Measurements from ENCODE around the gene GOSR1. TPM values are rescaled to one million over a fixed set of nuclear protein-coding genes. Genes with fewer than 3 reads are reported as not detected.
A peak's percentile ranks its signal among the peaks of the same experiment; 100 is the strongest.
"Not testable (repeated sequence)": the region's sequence is repeated elsewhere in the genome, so short reads cannot be mapped to it uniquely, and the experiment has no call there.

Gene GOSR1
- total RNA-seq, 6 experiments from 2014 or later = 20.0 to 33.7 (median 27.1) TPM

- DNase-seq (no peak), ATAC-seq (peak in 1 of 4 donors; percentile 23)
- TF ChIP-seq POLR2A (IDR thresholded peaks at IDR 0.05) = no peak
- TF ChIP-seq, protein P1, sequence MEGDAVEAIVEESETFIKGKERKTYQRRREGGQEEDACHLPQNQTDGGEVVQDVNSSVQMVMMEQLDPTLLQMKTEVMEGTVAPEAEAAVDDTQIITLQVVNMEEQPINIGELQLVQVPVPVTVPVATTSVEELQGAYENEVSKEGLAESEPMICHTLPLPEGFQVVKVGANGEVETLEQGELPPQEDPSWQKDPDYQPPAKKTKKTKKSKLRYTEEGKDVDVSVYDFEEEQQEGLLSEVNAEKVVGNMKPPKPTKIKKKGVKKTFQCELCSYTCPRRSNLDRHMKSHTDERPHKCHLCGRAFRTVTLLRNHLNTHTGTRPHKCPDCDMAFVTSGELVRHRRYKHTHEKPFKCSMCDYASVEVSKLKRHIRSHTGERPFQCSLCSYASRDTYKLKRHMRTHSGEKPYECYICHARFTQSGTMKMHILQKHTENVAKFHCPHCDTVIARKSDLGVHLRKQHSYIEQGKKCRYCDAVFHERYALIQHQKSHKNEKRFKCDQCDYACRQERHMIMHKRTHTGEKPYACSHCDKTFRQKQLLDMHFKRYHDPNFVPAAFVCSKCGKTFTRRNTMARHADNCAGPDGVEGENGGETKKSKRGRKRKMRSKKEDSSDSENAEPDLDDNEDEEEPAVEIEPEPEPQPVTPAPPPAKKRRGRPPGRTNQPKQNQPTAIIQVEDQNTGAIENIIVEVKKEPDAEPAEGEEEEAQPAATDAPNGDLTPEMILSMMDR (IDR thresholded peaks at IDR 0.05) = no peak
- no peaks in the 10 kb centered on the region for H3K9me3 ChIP-seq
- H3K4me1 ChIP-seq = no peaks in the 10 kb centered on the region
- 75% methylated on average over 3 of the region's 3 CpGs for WGBS (ENCODE audit: insufficient coverage, low coverage, low lambda C conversion rate, missing lambda C conversion rate)
- no peak overlapping the region for H3K27ac ChIP-seq
- H3K36me3 ChIP-seq = peaks cover 5 to 17% (median 8%) of the 10 kb centered on the region in 4 donors
- no peak overlapping the region for H3K4me3 ChIP-seq
- intact Hi-C loops (cut with DNase I) = no loop called here
- no peaks in the 10 kb centered on the region for H3K27me3 ChIP-seq
These were observed 42.5 kb downstream of the GOSR1 start for GRCh38 chr17:30519707-30520106.

GRCh38 chr17:30520436-30520835 is 43.2 kb downstream of the GOSR1 start:
- no peak for DNase-seq
- Histone ChIP-seq H3K27ac (no peak overlapping the region), H3K36me3 (peaks cover 5 to 17% (median 8%) of the 10 kb centered on the region in 4 donors), H3K27me3 (no peaks in the 10 kb centered on the region), H3K4me3 (no peak overlapping the region), H3K4me1 (no peaks in the 10 kb centered on the region), H3K9me3 (no peaks in the 10 kb centered on the region)
- 63% methylated on average over 2 of the region's 2 CpGs for WGBS (ENCODE audit: insufficient coverage, low coverage, low lambda C conversion rate, missing lambda C conversion rate)
- intact Hi-C loops (cut with DNase I) = no loop called here
- ATAC-seq = no peak
- TF ChIP-seq, protein P1 (IDR thresholded peaks at IDR 0.05) = no peak
- no peak for TF ChIP-seq POLR2A (IDR thresholded peaks at IDR 0.05)

DNA sequence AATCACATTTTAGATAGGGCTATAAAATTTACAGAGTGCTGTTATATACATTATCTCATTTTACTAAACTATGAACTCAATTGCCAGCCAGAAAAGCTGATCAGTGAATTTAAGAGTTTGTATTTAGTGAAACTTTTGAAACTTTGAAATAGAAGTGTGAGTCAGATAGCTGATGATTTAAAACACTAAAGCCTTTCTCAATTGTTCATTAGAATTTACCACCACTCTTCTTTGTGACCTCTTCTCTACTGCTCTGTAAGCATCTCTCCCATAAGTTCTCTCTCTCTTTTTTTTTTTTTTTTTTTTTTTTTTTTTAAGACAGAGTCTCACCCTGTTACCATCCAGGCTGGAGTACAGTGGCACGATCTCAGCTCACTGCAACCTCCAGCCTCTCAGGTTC is 43.7 kb downstream of the GOSR1 start:
- intact Hi-C loops (cut with DNase I) = no loop called here
- H3K9me3 ChIP-seq = no peaks in the 10 kb centered on the region
- TF ChIP-seq POLR2A (IDR thresholded peaks at IDR 0.05) = no peak
- TF ChIP-seq, protein P1 (IDR thresholded peaks at IDR 0.05) = no peak
- no peak for ATAC-seq
- no peaks in the 10 kb centered on the region for H3K27me3 ChIP-seq
- no peaks in the 10 kb centered on the region for H3K4me1 ChIP-seq
- no peak for DNase-seq
- H3K27ac ChIP-seq = no peak overlapping the region
- no peak overlapping the region for H3K4me3 ChIP-seq
- peaks cover 5 to 17% (median 8%) of the 10 kb centered on the region in 4 donors for H3K36me3 ChIP-seq
- WGBS (ENCODE audit: insufficient coverage, low coverage, low lambda C conversion rate, missing lambda C conversion rate) = 93% methylated on average over 1 of the region's 1 CpG

DNA sequence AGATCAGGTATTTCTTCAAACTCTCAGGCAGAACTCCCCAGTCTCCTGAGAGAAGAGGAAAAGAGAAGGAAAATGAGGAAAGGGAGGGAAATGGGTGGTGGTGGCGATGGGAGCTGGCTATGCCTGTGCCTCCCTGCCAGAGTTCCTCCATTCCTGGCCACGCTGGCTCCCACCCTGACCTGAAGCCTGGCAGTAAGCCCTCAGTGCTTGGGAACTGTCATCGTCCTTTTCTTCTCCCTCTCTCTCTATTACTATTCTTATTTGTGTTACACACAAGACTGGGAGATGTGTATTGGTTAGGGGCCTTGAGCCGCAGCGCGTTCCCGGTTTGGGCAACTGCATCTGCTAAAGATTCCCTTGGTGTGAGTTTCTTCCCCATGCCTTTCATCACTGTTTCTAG is 44.6 kb downstream of the GOSR1 start:
- TF ChIP-seq, protein P1 (IDR thresholded peaks at IDR 0.05) = no peak
- TF ChIP-seq POLR2A (IDR thresholded peaks at IDR 0.05) = no peak
- peaks cover 5 to 17% (median 8%) of the 10 kb centered on the region in 4 donors for H3K36me3 ChIP-seq
- no peaks in the 10 kb centered on the region for H3K4me1 ChIP-seq
- no peaks in the 10 kb centered on the region for H3K27me3 ChIP-seq
- DNase-seq (no peak), ATAC-seq (no peak)
- no peaks in the 10 kb centered on the region for H3K9me3 ChIP-seq
- no peak overlapping the region for H3K4me3 ChIP-seq
- 98% methylated on average over 7 of the region's 7 CpGs for WGBS (ENCODE audit: insufficient coverage, low coverage, low lambda C conversion rate, missing lambda C conversion rate)
- H3K27ac ChIP-seq = no peak overlapping the region
- intact Hi-C loops (cut with DNase I) = no loop called here

GRCh38 chr17:30523236-30523635 is 46.0 kb downstream of the GOSR1 start:
- ATAC-seq; DNase-seq; H3K27ac ChIP-seq; H3K4me1 ChIP-seq; H3K27me3 ChIP-seq; H3K9me3 ChIP-seq; intact Hi-C loops (cut with DNase I); H3K4me3 ChIP-seq: not testable (repeated sequence)
- WGBS (ENCODE audit: insufficient coverage, low coverage, low lambda C conversion rate, missing lambda C conversion rate) = 80% methylated on average over 8 of the region's 35 CpGs
- peaks cover 5 to 17% (median 6%) of the 10 kb centered on the region in 4 donors for H3K36me3 ChIP-seq

Measured in right lobe of liver (tissue), 6 donors.